HG02884 (cell line): ENCODE measurements around the gene ADGRA1.
"Not testable (repeated sequence)": the region's sequence is repeated elsewhere in the genome, so short reads cannot be mapped to it uniquely, and the experiment has no call there.

Experiments used
- ATAC-seq: cut with Tn5 transposase; IDR thresholded peaks from one replicate; pipeline ENCODE4 v1.9.1; 2021; ENCODE audit warnings: mild to moderate bottlenecking, moderate library complexity; ENCODE audit not compliant: unreplicated experiment

ADGRA1 gene

GRCh38 chr10:133141144-133141957 lies 53.6 kb downstream of the ADGRA1 start:
- ATAC-seq = no peak

- no peak for ATAC-seq
Observed at GRCh38 chr10:133141958-133142340, 54.2 kb downstream of the ADGRA1 start.

- no peak for ATAC-seq
Observed at GRCh38 chr10:133142523-133143199, 54.9 kb downstream of the ADGRA1 start.

- no peak for ATAC-seq
Observed at GRCh38 chr10:133143200-133143533, 55.4 kb downstream of the ADGRA1 start.

GRCh38 chr10:133143546-133143945 lies 55.8 kb downstream of the ADGRA1 start:
- ATAC-seq = no peak

GRCh38 chr10:133144771-133145170 lies 57.0 kb downstream of the ADGRA1 start:
- ATAC-seq = no peak

- no peak for ATAC-seq
Observed at GRCh38 chr10:133150226-133150625, 62.5 kb downstream of the ADGRA1 start.

GRCh38 chr10:133150656-133151055 lies 62.9 kb downstream of the ADGRA1 start:
- no peak for ATAC-seq

- not testable (repeated sequence) for ATAC-seq
Observed at GRCh38 chr10:133151071-133151470, 63.3 kb downstream of the ADGRA1 start.

GRCh38 chr10:133151543-133151972 lies 63.8 kb downstream of the ADGRA1 start:
- no peak for ATAC-seq

- no peak for ATAC-seq
Observed at GRCh38 chr10:133154411-133154810, 66.7 kb downstream of the ADGRA1 start.

GRCh38 chr10:133154996-133155778 lies 67.5 kb downstream of the ADGRA1 start:
- ATAC-seq = no peak

- ATAC-seq = no peak
Observed at GRCh38 chr10:133156674-133157579, 69.2 kb downstream of the ADGRA1 start.

- ATAC-seq = no peak
Observed at GRCh38 chr10:133157662-133158436, 70.1 kb downstream of the ADGRA1 start.

- ATAC-seq = no peak
Observed at GRCh38 chr10:133158437-133158755, 70.7 kb downstream of the ADGRA1 start.

- ATAC-seq = no peak
Observed at GRCh38 chr10:133158756-133159610, 71.3 kb downstream of the ADGRA1 start.

GRCh38 chr10:133159611-133159949 lies 71.9 kb downstream of the ADGRA1 start:
- ATAC-seq = no peak

GRCh38 chr10:133159950-133160825 lies 72.5 kb downstream of the ADGRA1 start, which contains the start of gene KNDC1:
TSS of gene KNDC1 (plus strand) at chr10:133160219. CDS start at chr10:133160468, 249 bp downstream.
- ATAC-seq = no peak
